ENCODE results near the gene S100A1.

GRCh38 chr1:153647346-153647714 lies 19.1 kb downstream of the S100A1 start:
- TF ChIP-seq ELF4 (IDR thresholded peaks at IDR 0.05) = peak; percentile 44; the same call in 1 of the 2 replicates
- TF ChIP-seq FOXA1 (IDR thresholded peaks at IDR 0.05) = no peak
- TF ChIP-seq L3MBTL2 (conservative IDR thresholded peaks at IDR 0.05) = no peak
- no peak for TF ChIP-seq FOXM1 (IDR thresholded peaks at IDR 0.05; ENCODE audit: borderline replicate concordance)
- no peak for TF ChIP-seq SP1 (IDR thresholded peaks at IDR 0.05)
- TF ChIP-seq FOXK2 (IDR thresholded peaks at IDR 0.05) = no peak
- no peak for TF ChIP-seq LEF1 (IDR thresholded peaks at IDR 0.05; ENCODE audit: borderline replicate concordance)
- no peak for TF ChIP-seq ARNT (IDR thresholded peaks at IDR 0.05)

All from HEK293T (cell line).